ENCODE data around the gene MACROH2A1. TPM values are rescaled to one million over a fixed set of nuclear protein-coding genes. Genes with fewer than 3 reads are reported as not detected.

The MACROH2A1 gene
- total RNA-seq, 1 donor from 2014 or later, result 215 TPM

- Mint-ChIP-seq H3K36me3 (ENCODE audit: unreplicated experiment) (no peaks in the 10 kb centered on the region), H3K27me3 (ENCODE audit: unreplicated experiment) (no peaks in the 10 kb centered on the region), H3K4me1 (ENCODE audit: low read depth, unreplicated experiment) (peaks cover 3% of the 10 kb centered on the region), H3K27ac (ENCODE audit: unreplicated experiment) (no peak overlapping the region), H3K4me3 (ENCODE audit: unreplicated experiment) (no peak overlapping the region), H3K9me3 (ENCODE audit: unreplicated experiment) (peaks cover 2% of the 10 kb centered on the region)
- DNase-seq, result no peak
- TF ChIP-seq CTCF (IDR thresholded peaks at IDR 0.05; ENCODE audit: partially characterized antibody, unreplicated experiment), result no peak
Observed at GRCh38 chr5:135379046-135379654, 19.9 kb downstream of the MACROH2A1 start.

GRCh38 chr5:135377751-135378680 is 21.0 kb downstream of the MACROH2A1 start:
- TF ChIP-seq CTCF (IDR thresholded peaks at IDR 0.05; ENCODE audit: partially characterized antibody, unreplicated experiment), result no peak
- H3K9me3 Mint-ChIP-seq (ENCODE audit: unreplicated experiment), result peaks cover 2% of the 10 kb centered on the region
- H3K36me3 Mint-ChIP-seq (ENCODE audit: unreplicated experiment), result no peaks in the 10 kb centered on the region
- H3K4me3 Mint-ChIP-seq (ENCODE audit: unreplicated experiment), result no peak overlapping the region
- peaks cover 3% of the 10 kb centered on the region for H3K4me1 Mint-ChIP-seq (ENCODE audit: low read depth, unreplicated experiment)
- H3K27me3 Mint-ChIP-seq (ENCODE audit: unreplicated experiment), result no peaks in the 10 kb centered on the region
- H3K27ac Mint-ChIP-seq (ENCODE audit: unreplicated experiment), result no peak overlapping the region
- DNase-seq, result no peak

- no peaks in the 10 kb centered on the region for H3K27me3 Mint-ChIP-seq (ENCODE audit: unreplicated experiment)
- TF ChIP-seq CTCF (IDR thresholded peaks at IDR 0.05; ENCODE audit: partially characterized antibody, unreplicated experiment), result no peak
- peaks cover 2% of the 10 kb centered on the region for H3K9me3 Mint-ChIP-seq (ENCODE audit: unreplicated experiment)
- no peak overlapping the region for H3K27ac Mint-ChIP-seq (ENCODE audit: unreplicated experiment)
- H3K4me1 Mint-ChIP-seq (ENCODE audit: low read depth, unreplicated experiment), result peaks cover 3% of the 10 kb centered on the region
- no peak for DNase-seq
- no peak overlapping the region for H3K4me3 Mint-ChIP-seq (ENCODE audit: unreplicated experiment)
- H3K36me3 Mint-ChIP-seq (ENCODE audit: unreplicated experiment), result no peaks in the 10 kb centered on the region
Observed at GRCh38 chr5:135376961-135377624, 21.9 kb downstream of the MACROH2A1 start.

GRCh38 chr5:135375040-135375793 is 23.8 kb downstream of the MACROH2A1 start:
- no peaks in the 10 kb centered on the region for H3K36me3 Mint-ChIP-seq (ENCODE audit: unreplicated experiment)
- no peak overlapping the region for H3K4me3 Mint-ChIP-seq (ENCODE audit: unreplicated experiment)
- peaks cover 3% of the 10 kb centered on the region for H3K4me1 Mint-ChIP-seq (ENCODE audit: low read depth, unreplicated experiment)
- no peaks in the 10 kb centered on the region for H3K27me3 Mint-ChIP-seq (ENCODE audit: unreplicated experiment)
- H3K27ac Mint-ChIP-seq (ENCODE audit: unreplicated experiment), result peak overlapping the region; percentile 8
- no peak for DNase-seq
- peaks cover 2% of the 10 kb centered on the region for H3K9me3 Mint-ChIP-seq (ENCODE audit: unreplicated experiment)
- TF ChIP-seq CTCF (IDR thresholded peaks at IDR 0.05; ENCODE audit: partially characterized antibody, unreplicated experiment), result no peak

All from glutamatergic neuron (in vitro differentiated cells).